Stimulated activated memory B cell treated with anti-CD40 and anti-IgM and Interleukin-4, amounts not matched to agents 10 μg/mL and 1 μg/mL and 100 μg/mL, for 72 hours (primary cell): ENCODE data around the gene RAP1GAP2.
A peak's percentile ranks its signal among the peaks of the same experiment; 100 is the strongest.
"Not testable (repeated sequence)": the region's sequence is repeated elsewhere in the genome, so short reads cannot be mapped to it uniquely, and the experiment has no call there.

Source experiments
- ATAC-seq: fragments of 150-1000 bp; cut with Tn5 transposase; 2 replicates; pipeline ENCODE4 v1.10.0; 2021
- H3K27ac Mint-ChIP-seq: one replicate; pipeline ENCODE4 v1.8.0; 2022; ENCODE audit warnings: mild to moderate bottlenecking, mixed read lengths
- H3K27me3 Mint-ChIP-seq: one replicate; pipeline ENCODE4 v1.8.0; 2022; ENCODE audit warnings: mixed read lengths
- H3K36me3 Mint-ChIP-seq: one replicate; pipeline ENCODE4 v1.8.0; 2022; ENCODE audit warnings: mixed read lengths
- H3K4me1 Mint-ChIP-seq: one replicate; pipeline ENCODE4 v1.8.0; 2022; ENCODE audit warnings: mixed read lengths
- H3K4me3 Mint-ChIP-seq: one replicate; pipeline ENCODE4 v1.8.0; 2022; ENCODE audit warnings: mild to moderate bottlenecking, moderate library complexity, mixed read lengths
- H3K9me3 Mint-ChIP-seq: one replicate; pipeline ENCODE4 v1.8.0; 2022; ENCODE audit warnings: mixed read lengths

The RAP1GAP2 gene

DNA sequence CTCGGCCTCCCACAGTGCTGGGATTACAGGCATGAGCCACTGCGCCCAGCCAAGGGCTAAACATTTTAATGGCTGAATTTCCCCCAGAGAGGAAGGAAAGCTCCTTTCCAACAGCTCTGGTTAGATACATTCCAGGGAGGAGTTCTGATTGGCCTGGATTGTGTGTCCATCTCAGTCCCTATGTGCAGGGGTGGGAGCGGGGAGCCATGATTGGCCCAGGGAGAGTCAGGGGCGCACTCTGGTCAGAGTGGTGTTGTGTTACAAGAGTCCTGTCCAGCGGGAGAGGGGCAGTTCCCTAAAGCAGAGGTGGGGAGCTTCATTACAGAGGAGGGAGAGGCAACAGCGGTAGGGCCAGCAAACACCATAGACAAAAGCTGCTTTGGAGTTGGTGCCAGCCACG, 75.0 kb downstream of the RAP1GAP2 start:
- H3K9me3 Mint-ChIP-seq: no peaks in the 10 kb centered on the region
- no peak overlapping the region for H3K4me3 Mint-ChIP-seq
- no peak for ATAC-seq
- H3K27me3 Mint-ChIP-seq: no peaks in the 10 kb centered on the region
- peaks cover 5% of the 10 kb centered on the region for H3K4me1 Mint-ChIP-seq
- H3K36me3 Mint-ChIP-seq: peaks cover 5% of the 10 kb centered on the region
- no peak overlapping the region for H3K27ac Mint-ChIP-seq

DNA sequence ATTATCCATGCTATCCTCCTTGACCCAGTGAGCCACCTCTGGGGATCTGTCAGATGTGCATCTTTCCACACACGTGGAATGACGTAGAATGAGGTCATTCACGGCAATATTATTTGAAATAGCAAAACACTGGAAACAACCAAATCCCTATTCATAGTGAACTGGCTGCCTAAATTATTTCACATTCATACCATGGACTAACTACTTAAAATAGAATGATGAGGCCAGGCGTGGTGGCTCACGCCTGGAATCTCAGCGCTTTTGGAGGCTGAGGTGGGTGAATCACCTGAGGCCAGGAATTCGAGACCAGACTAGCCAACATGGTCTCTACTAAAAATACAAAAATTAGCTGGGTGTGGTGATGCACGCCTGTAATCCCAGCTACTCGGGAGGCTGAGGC, 75.5 kb downstream of the RAP1GAP2 start:
- Mint-ChIP-seq H3K4me1 (peaks cover 5% of the 10 kb centered on the region), H3K27me3 (no peaks in the 10 kb centered on the region), H3K27ac (no peak overlapping the region), H3K4me3 (no peak overlapping the region), H3K9me3 (no peaks in the 10 kb centered on the region), H3K36me3 (peaks cover 5% of the 10 kb centered on the region)
- no peak for ATAC-seq

DNA sequence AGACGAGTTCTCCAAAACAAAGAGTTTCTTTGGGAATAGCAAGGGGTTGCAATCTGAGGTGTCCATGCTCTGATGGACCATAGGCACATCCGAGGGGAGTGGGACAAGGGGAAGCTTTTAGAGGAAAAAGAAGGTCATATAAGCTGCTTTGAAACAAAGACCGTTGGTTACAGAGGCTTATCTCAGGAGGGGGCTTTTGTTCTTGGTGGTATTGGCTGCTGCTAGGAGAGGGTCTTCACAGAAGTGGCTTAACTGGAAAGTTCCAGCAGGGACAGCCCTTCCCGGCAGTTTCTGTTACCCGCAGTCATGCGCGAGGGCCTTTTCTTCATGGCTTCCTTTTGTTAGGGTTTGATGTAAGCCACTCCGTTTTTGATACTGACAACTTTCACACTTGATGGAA, 76.0 kb downstream of the RAP1GAP2 start:
- peaks cover 5% of the 10 kb centered on the region for H3K36me3 Mint-ChIP-seq
- no peaks in the 10 kb centered on the region for H3K9me3 Mint-ChIP-seq
- peaks cover 5% of the 10 kb centered on the region for H3K4me1 Mint-ChIP-seq
- no peak overlapping the region for H3K27ac Mint-ChIP-seq
- ATAC-seq: no peak
- no peak overlapping the region for H3K4me3 Mint-ChIP-seq
- H3K27me3 Mint-ChIP-seq: no peaks in the 10 kb centered on the region

DNA sequence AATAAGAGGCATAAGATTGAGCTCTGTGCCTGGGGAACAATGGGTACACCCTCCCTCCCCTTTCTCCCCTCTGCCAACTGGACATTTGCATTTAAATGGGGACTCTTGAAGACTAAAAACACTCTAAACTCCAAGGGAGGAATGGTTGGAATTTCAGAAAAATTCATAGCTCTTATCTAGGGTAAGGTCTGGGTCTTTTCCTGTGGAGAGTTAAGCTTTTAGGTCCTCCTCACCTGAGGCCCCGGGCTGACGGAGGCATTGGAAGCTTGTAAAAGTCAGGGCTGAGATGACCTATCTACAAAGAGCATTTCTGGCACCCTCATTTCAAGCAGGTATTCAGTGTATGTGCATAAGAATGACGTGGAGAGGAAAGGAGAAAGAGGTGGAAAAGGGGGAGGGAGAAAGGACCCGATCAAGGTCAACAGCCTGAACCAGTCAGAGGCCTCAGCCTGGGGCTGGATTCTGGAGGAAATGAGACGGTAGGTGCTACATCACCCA, 78.0 kb downstream of the RAP1GAP2 start:
- ATAC-seq: no peak
- peaks cover 5% of the 10 kb centered on the region for H3K4me1 Mint-ChIP-seq
- no peak overlapping the region for H3K27ac Mint-ChIP-seq
- no peak overlapping the region for H3K4me3 Mint-ChIP-seq
- no peaks in the 10 kb centered on the region for H3K27me3 Mint-ChIP-seq
- H3K36me3 Mint-ChIP-seq: no peaks in the 10 kb centered on the region
- H3K9me3 Mint-ChIP-seq: no peaks in the 10 kb centered on the region

DNA sequence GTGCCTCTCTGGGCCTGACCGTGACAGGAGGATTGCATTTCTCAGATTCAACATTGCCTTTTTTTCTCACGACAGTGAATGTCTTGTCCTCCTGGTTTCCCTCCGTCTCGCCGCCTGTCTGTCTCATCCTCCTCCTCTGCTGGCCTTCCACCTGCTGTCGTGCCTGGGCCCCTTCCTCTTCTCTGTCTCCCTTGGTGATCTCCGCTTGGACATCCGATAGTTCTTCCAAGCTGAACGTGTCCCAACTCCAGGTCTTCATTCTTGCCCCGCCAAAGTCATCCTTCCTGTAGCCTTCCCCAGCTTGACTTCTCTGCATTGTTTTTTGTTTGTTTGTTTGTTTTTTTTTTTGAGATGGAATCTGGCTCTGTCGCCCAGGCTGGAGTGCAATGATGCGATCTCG, 79.4 kb downstream of the RAP1GAP2 start:
- no peaks in the 10 kb centered on the region for H3K9me3 Mint-ChIP-seq
- no peak overlapping the region for H3K27ac Mint-ChIP-seq
- no peak overlapping the region for H3K4me3 Mint-ChIP-seq
- ATAC-seq: no peak
- H3K36me3 Mint-ChIP-seq: no peaks in the 10 kb centered on the region
- H3K4me1 Mint-ChIP-seq: peaks cover 14% of the 10 kb centered on the region
- no peaks in the 10 kb centered on the region for H3K27me3 Mint-ChIP-seq

- Mint-ChIP-seq H3K36me3 (no peaks in the 10 kb centered on the region), H3K4me3 (no peak overlapping the region), H3K27me3 (no peaks in the 10 kb centered on the region), H3K27ac (no peak overlapping the region), H3K9me3 (peaks cover 2% of the 10 kb centered on the region), H3K4me1 (peaks cover 14% of the 10 kb centered on the region)
- ATAC-seq: no peak
Measured at GRCh38 chr17:2876467-2876866, 80.2 kb downstream of the RAP1GAP2 start.

DNA sequence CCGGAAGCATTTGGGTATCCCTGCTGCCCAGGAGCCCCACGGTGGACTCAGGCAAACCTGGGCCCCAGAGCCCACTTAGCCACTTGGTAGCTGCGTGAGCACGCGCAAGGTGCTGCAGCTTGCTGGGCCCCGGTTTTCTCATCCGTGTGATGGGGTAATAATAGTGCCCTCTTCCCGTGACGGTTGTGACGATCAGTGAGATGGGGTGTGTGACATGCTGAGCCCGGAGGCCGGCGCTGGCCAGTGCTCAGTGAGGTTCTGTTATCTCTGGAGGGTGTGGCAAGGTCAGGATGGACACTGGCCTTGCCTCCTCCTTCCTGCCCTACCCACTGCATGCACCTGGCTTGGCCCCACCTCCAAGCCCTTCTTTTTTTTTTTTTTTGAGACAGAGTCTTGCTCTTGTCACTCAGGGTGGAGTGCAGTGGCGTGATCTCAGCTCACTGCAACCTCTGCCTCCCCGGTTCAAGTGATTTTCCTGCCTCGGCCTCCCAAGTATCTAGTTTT, 82.6 kb downstream of the RAP1GAP2 start:
- peaks cover 4% of the 10 kb centered on the region for H3K9me3 Mint-ChIP-seq
- H3K27me3 Mint-ChIP-seq: no peaks in the 10 kb centered on the region
- no peak overlapping the region for H3K4me3 Mint-ChIP-seq
- H3K4me1 Mint-ChIP-seq: peaks cover 22% of the 10 kb centered on the region
- no peaks in the 10 kb centered on the region for H3K36me3 Mint-ChIP-seq
- ATAC-seq: no peak
- no peak overlapping the region for H3K27ac Mint-ChIP-seq

DNA sequence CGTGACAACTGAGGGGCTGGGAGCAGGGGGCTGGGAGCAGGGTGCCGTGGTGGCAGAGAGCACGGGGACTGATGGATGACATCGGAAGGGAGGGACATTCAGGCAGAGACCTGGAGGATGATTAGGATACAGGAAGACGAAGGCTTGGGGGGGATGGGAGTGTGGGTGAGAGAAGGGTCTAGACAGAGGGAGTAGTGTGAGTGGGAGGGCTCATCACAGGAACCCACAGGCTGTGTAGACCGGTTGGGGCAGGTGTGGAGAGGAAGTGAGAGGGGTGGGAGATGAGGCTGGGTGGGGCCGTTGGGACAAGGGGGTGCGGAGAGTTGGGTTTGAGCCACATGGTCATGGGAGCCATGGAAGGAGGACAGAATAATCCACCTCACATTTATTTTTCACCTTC, 83.8 kb downstream of the RAP1GAP2 start:
- H3K27ac Mint-ChIP-seq: no peak overlapping the region

GRCh38 chr17:2881295-2881694, 85.1 kb downstream of the RAP1GAP2 start:
- Mint-ChIP-seq H3K4me1 (peaks cover 25% of the 10 kb centered on the region), H3K27me3 (no peaks in the 10 kb centered on the region), H3K9me3 (peaks cover 4% of the 10 kb centered on the region), H3K27ac (no peak overlapping the region), H3K4me3 (no peak overlapping the region), H3K36me3 (no peaks in the 10 kb centered on the region)
- ATAC-seq: no peak

More for the DNA sequence above, 83.8 kb downstream of the RAP1GAP2 start:
- Mint-ChIP-seq H3K4me1 (peaks cover 25% of the 10 kb centered on the region), H3K27me3 (no peaks in the 10 kb centered on the region), H3K9me3 (peaks cover 4% of the 10 kb centered on the region), H3K4me3 (no peak overlapping the region), H3K36me3 (no peaks in the 10 kb centered on the region)
- no peak for ATAC-seq

- peaks cover 4% of the 10 kb centered on the region for H3K9me3 Mint-ChIP-seq
- no peaks in the 10 kb centered on the region for H3K36me3 Mint-ChIP-seq
- peak; percentile 68 for ATAC-seq
- H3K4me1 Mint-ChIP-seq: peaks cover 33% of the 10 kb centered on the region
- H3K4me3 Mint-ChIP-seq: no peak overlapping the region
- H3K27me3 Mint-ChIP-seq: no peaks in the 10 kb centered on the region
- peak overlapping the region; percentile 30 for H3K27ac Mint-ChIP-seq
Measured at GRCh38 chr17:2883544-2884213, 87.4 kb downstream of the RAP1GAP2 start.

- Mint-ChIP-seq H3K27ac (no peak overlapping the region), H3K9me3 (peaks cover 4% of the 10 kb centered on the region), H3K4me3 (no peak overlapping the region), H3K27me3 (no peaks in the 10 kb centered on the region), H3K36me3 (no peaks in the 10 kb centered on the region), H3K4me1 (peaks cover 29% of the 10 kb centered on the region)
- no peak for ATAC-seq
Measured at GRCh38 chr17:2885733-2886132, 89.5 kb downstream of the RAP1GAP2 start.

GRCh38 chr17:2888326-2888725, 92.1 kb downstream of the RAP1GAP2 start:
- H3K27ac Mint-ChIP-seq: peak overlapping the region; percentile 50
- H3K4me3 Mint-ChIP-seq: no peak overlapping the region
- no peaks in the 10 kb centered on the region for H3K9me3 Mint-ChIP-seq
- peaks cover 32% of the 10 kb centered on the region for H3K4me1 Mint-ChIP-seq
- peaks cover 12% of the 10 kb centered on the region for H3K36me3 Mint-ChIP-seq
- ATAC-seq: no peak
- H3K27me3 Mint-ChIP-seq: no peaks in the 10 kb centered on the region

GRCh38 chr17:2889256-2889655, 93.0 kb downstream of the RAP1GAP2 start:
- no peak overlapping the region for H3K27ac Mint-ChIP-seq
- ATAC-seq: no peak
- H3K27me3 Mint-ChIP-seq: no peaks in the 10 kb centered on the region
- peaks cover 12% of the 10 kb centered on the region for H3K36me3 Mint-ChIP-seq
- no peaks in the 10 kb centered on the region for H3K9me3 Mint-ChIP-seq
- H3K4me3 Mint-ChIP-seq: no peak overlapping the region
- peaks cover 26% of the 10 kb centered on the region for H3K4me1 Mint-ChIP-seq

GRCh38 chr17:2890778-2891177, 94.5 kb downstream of the RAP1GAP2 start:
- not testable (repeated sequence) for H3K9me3 Mint-ChIP-seq, H3K27ac Mint-ChIP-seq, H3K4me3 Mint-ChIP-seq, ATAC-seq, H3K27me3 Mint-ChIP-seq
- Mint-ChIP-seq H3K4me1 (peaks cover 32% of the 10 kb centered on the region), H3K36me3 (peaks cover 14% of the 10 kb centered on the region)

DNA sequence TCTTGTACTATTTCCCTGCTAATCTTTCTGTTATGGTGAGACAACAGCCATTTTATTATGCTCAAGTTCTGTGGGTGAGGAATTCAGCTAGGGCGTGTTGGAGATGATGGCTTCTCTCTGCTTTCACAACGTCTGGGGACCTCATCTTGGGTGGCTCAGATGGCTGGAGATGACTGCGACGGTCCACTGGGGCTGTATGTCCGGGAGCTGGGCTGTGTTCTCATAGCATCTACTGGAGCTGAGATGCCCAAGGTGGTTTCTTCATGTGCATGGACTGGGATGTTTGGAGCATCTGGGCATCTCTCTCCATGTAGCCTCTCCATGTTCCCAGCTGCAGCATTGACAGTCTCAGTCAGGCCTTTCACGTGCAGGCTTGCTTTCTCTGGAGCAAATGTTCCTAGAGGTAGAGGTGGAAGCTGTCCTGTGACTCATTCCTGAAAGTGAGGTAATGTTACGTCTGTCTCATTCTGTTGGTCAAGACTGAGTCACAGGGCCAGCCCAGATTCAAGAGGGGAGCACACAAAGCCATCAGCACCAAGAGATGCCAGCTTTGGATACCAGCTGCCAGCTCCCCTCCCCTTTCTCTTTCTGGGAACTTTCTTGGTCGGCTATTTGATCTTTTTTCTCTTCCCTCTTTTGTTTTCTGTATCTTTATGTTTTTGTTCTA, 96.2 kb downstream of the RAP1GAP2 start:
- ATAC-seq: no peak
- Mint-ChIP-seq H3K36me3 (peaks cover 25% of the 10 kb centered on the region), H3K27me3 (no peaks in the 10 kb centered on the region), H3K27ac (no peak overlapping the region), H3K4me1 (peaks cover 32% of the 10 kb centered on the region), H3K9me3 (no peaks in the 10 kb centered on the region), H3K4me3 (no peak overlapping the region)

- Mint-ChIP-seq H3K4me1 (peaks cover 27% of the 10 kb centered on the region), H3K36me3 (peaks cover 25% of the 10 kb centered on the region), H3K9me3 (no peaks in the 10 kb centered on the region), H3K27me3 (no peaks in the 10 kb centered on the region), H3K4me3 (no peak overlapping the region), H3K27ac (no peak overlapping the region)
- no peak for ATAC-seq
Measured at GRCh38 chr17:2893422-2893914, 97.2 kb downstream of the RAP1GAP2 start.
